GM23338 (cell line): ENCODE measurements around the gene TGOLN2. TPM values are rescaled to one million over a fixed set of nuclear protein-coding genes. Genes with fewer than 3 reads are reported as not detected.

Experiments
- ATAC-seq: fragments of 200-7000 bp; cut with Tn5 transposase; 3 replicates; pipeline ENCODE4 v1.9.1; 2020
- DNase-seq: peaks from one replicate; pipeline ENCODE4 v3.0.0-alpha.2; 2015; ENCODE audit warnings: low spot score
- H2AFZ ChIP-seq: fragments of 200-600 bp; sonication (generic); 2 replicates; pipeline ENCODE4 v1.8.0; 2016; ENCODE audit warnings: antibody characterized with exemption, mild to moderate bottlenecking, moderate library complexity
- H3F3A ChIP-seq: fragments of 200-600 bp; sonication (generic); replicated peaks from 2 replicates; pipeline ENCODE4 v1.8.0; 2017; ENCODE audit warnings: antibody characterized with exemption, mixed run types, low read depth
- H3K27ac ChIP-seq: fragments of 200-600 bp; sonication (generic); 2 replicates; pipeline ENCODE4 v1.6.1; 2016; ENCODE audit warnings: low read depth
- H3K27me3 ChIP-seq: fragments of 200-600 bp; sonication (generic); 2 replicates; pipeline ENCODE4 v1.8.0; 2016; ENCODE audit warnings: mild to moderate bottlenecking, mixed run types, moderate library complexity; ENCODE audit not compliant: insufficient read depth
- H3K36me3 ChIP-seq: fragments of 200-600 bp; sonication (generic); 2 replicates; pipeline ENCODE4 v1.8.0; 2016; ENCODE audit warnings: mild to moderate bottlenecking; ENCODE audit not compliant: insufficient read depth
- H3K4me1 ChIP-seq: fragments of 200-600 bp; sonication (generic); 2 replicates; pipeline ENCODE4 v1.8.0; 2016; ENCODE audit warnings: mild to moderate bottlenecking, moderate library complexity; ENCODE audit not compliant: insufficient read depth
- H3K4me2 ChIP-seq: fragments of 200-600 bp; sonication (generic); 2 replicates; pipeline ENCODE4 v1.7.1; 2017; ENCODE audit warnings: mixed run types
- H3K4me3 ChIP-seq: fragments of 200-600 bp; sonication (generic); 2 replicates; pipeline ENCODE4 v1.6.1; 2016; ENCODE audit warnings: mixed run types
- H3K79me2 ChIP-seq: fragments of 200-600 bp; sonication (generic); replicated peaks from 2 replicates; pipeline ENCODE4 v1.8.0; 2017; ENCODE audit warnings: mild to moderate bottlenecking; ENCODE audit not compliant: insufficient read depth
- H3K9me2 ChIP-seq: fragments of 200-600 bp; sonication (generic); 2 replicates; pipeline ENCODE4 v1.8.0; 2017; ENCODE audit not compliant: insufficient read depth
- H4K20me1 ChIP-seq: fragments of 200-600 bp; sonication (generic); replicated peaks from 2 replicates; pipeline ENCODE4 v1.8.0; 2017; ENCODE audit warnings: mild to moderate bottlenecking; ENCODE audit not compliant: insufficient read depth
- H3K27ac Mint-ChIP-seq: 2 replicates; pipeline ENCODE4 v1.8.0; 2020; ENCODE audit warnings: inconsistent platforms, mild to moderate bottlenecking, moderate library complexity, mixed read lengths
- H3K27me3 Mint-ChIP-seq: 3 replicates; pipeline ENCODE4 v1.8.0; 2022; ENCODE audit warnings: low read depth, mild to moderate bottlenecking, moderate library complexity, mixed read lengths, inconsistent platforms; ENCODE audit not compliant: insufficient read depth, poor library complexity
- H3K36me3 Mint-ChIP-seq: 3 replicates; pipeline ENCODE4 v1.8.0; 2021; ENCODE audit warnings: low read depth, mild to moderate bottlenecking, inconsistent platforms, moderate library complexity, mixed read lengths
- H3K4me1 Mint-ChIP-seq: 3 replicates; pipeline ENCODE4 v1.8.0; 2020; ENCODE audit warnings: mild to moderate bottlenecking, inconsistent platforms, mixed read lengths
- H3K4me3 Mint-ChIP-seq: 3 replicates; pipeline ENCODE4 v1.8.0; 2021; ENCODE audit warnings: moderate library complexity, mild to moderate bottlenecking, inconsistent platforms, mixed read lengths
- H3K9me3 Mint-ChIP-seq: 3 replicates; pipeline ENCODE4 v1.8.0; 2020; ENCODE audit warnings: moderate library complexity, mild to moderate bottlenecking, inconsistent platforms, mixed read lengths
- CREB1 ChIP-seq: fragments of 250-450 bp; sonication (Bioruptor Pico); IDR thresholded peaks from 2 replicates; pipeline ENCODE4 v1.5.0; 2020; ENCODE audit warnings: low read depth, mild to moderate bottlenecking, moderate library complexity
- EZH2 ChIP-seq: fragments of 200-600 bp; sonication (generic); IDR thresholded peaks from one replicate; pipeline ENCODE4 v1.8.0; 2017; ENCODE audit warnings: antibody characterized with exemption, mild to moderate bottlenecking, low read depth; ENCODE audit not compliant: unreplicated experiment
- EZH2phosphoT487 ChIP-seq: fragments of 200-600 bp; sonication (generic); IDR thresholded peaks from one replicate; pipeline ENCODE4 v1.8.1; 2018; ENCODE audit warnings: antibody characterized with exemption; ENCODE audit not compliant: unreplicated experiment
- JUNB ChIP-seq: IDR thresholded peaks from one replicate; pipeline ENCODE4 v1.6.1; 2016; ENCODE audit warnings: antibody characterized with exemption; ENCODE audit not compliant: unreplicated experiment
- NANOG ChIP-seq: IDR thresholded peaks from 2 replicates; pipeline ENCODE4 v1.6.1; 2016; ENCODE audit warnings: antibody characterized with exemption, borderline replicate concordance
- POLR2AphosphoS5 ChIP-seq: IDR thresholded peaks from 2 replicates; pipeline ENCODE4 v1.6.1; 2016; ENCODE audit warnings: antibody characterized with exemption, low read depth
- STAT1 ChIP-seq: IDR thresholded peaks from one replicate; pipeline ENCODE4 v1.6.1; 2016; ENCODE audit warnings: antibody characterized with exemption; ENCODE audit not compliant: unreplicated experiment
- ZNF114 ChIP-seq: fragments of 250-450 bp; sonication (Bioruptor Pico); IDR thresholded peaks from 2 replicates; pipeline ENCODE4 v1.5.0; 2020; ENCODE audit warnings: mild to moderate bottlenecking, moderate library complexity
- ZNF331 ChIP-seq: fragments of 250-450 bp; sonication (Bioruptor Pico); IDR thresholded peaks from 2 replicates; pipeline ENCODE4 v1.5.0; 2020; ENCODE audit warnings: low read depth, mild to moderate bottlenecking, moderate library complexity
- polyA plus RNA-seq: library from polyadenylated mRNA; unstranded; fragments of >200 nt; fragmentation: Nextera tagmentation; extraction: Ambion mirVana; gene quantifications from 2 replicates; pipeline ENCODE4 v1.2.1, GENCODE V29; 2016
- total RNA-seq: library from RNA; depleted of rRNA; stranded (reverse); fragments of >200 nt; shearing (Covaris generic); gene quantifications from 2 replicates; pipeline ENCODE4 v1.2.3, GENCODE V29; 2014
- TF ChIP-seq, protein P1 (sequence below): IDR thresholded peaks from 2 replicates; pipeline ENCODE4 v1.6.1; 2016; ENCODE audit warnings: antibody characterized with exemption
- TF ChIP-seq, protein P2 (sequence below), 2 experiments: fragments of 200-600 bp in 1 of 2; sonication (generic) in 1 of 2; conservative IDR thresholded peaks; 2 replicates each; pipeline versions ENCODE4 v1.5.1 to v1.6.1; 2016 to 2017; ENCODE audit warnings: antibody characterized with exemption in 2 of 2, low read depth in 2 of 2, mild to moderate bottlenecking in 2 of 2, moderate library complexity in 1 of 2
- TF ChIP-seq, protein P3 (sequence below): fragments of 250-450 bp; sonication (Bioruptor Pico); IDR thresholded peaks from 2 replicates; pipeline ENCODE4 v1.5.0; 2020; ENCODE audit warnings: mild to moderate bottlenecking, moderate library complexity
- TF ChIP-seq, protein P4 (sequence below): IDR thresholded peaks from one replicate; pipeline ENCODE4 v1.6.1; 2018; ENCODE audit warnings: antibody characterized with exemption; ENCODE audit not compliant: unreplicated experiment

TGOLN2 gene
- total and polyA plus RNA-seq, 2 experiments from 2014 or later, result 20.8 to 48.3 TPM

DNA sequence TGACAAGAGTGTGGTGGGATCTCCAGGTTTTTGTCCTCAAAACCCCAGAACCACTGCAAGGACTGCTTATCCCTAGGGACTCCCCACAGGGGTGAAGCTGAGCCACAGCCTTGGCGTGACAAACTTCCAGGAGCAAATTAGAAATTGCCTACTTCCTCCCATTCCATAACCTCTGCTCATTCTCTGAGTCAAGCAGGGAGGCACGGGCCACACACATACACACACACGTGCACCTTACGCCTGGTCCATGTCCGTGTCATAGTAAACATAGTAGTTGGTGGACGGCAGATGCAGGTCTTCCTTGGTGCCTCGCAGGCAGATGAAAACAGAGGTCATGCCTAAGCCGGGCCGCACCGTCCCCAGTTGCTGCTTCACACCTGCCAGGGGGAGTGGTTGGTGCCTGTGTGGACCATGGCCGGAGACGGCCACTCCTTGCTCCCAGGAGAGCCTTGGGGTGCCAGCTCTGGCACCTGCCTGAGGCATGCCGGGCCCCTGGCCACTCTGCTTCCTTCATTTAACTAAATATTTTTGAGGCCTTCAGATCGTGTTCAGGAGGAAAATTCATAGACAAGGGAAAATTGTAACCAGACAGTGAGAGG lies 16.7 kb upstream of the TGOLN2 start:
- Histone ChIP-seq H3K4me2 (no peak overlapping the region), H3K4me3 (no peak overlapping the region), H2AFZ (no peak overlapping the region), H3K27ac (no peak overlapping the region), H3K79me2 (no peaks in the 10 kb centered on the region), H3K27me3 (no peaks in the 10 kb centered on the region), H3F3A (no peaks in the 10 kb centered on the region), H3K9me2 (no peaks in the 10 kb centered on the region), H3K4me1 (no peaks in the 10 kb centered on the region; the same call in 1 of the 2 replicates), H3K36me3 (no peaks in the 10 kb centered on the region), H4K20me1 (no peaks in the 10 kb centered on the region; the same call in 1 of the 2 replicates)
- Mint-ChIP-seq H3K27me3 (no peaks in the 10 kb centered on the region), H3K27ac (no peak overlapping the region), H3K9me3 (no peaks in the 10 kb centered on the region), H3K36me3 (peaks cover 17% of the 10 kb centered on the region), H3K4me1 (peaks cover 12% of the 10 kb centered on the region), H3K4me3 (no peak overlapping the region)
- TF ChIP-seq ZNF331 (CRISPR knock-in tag), result no peak
- TF ChIP-seq, protein P1, sequence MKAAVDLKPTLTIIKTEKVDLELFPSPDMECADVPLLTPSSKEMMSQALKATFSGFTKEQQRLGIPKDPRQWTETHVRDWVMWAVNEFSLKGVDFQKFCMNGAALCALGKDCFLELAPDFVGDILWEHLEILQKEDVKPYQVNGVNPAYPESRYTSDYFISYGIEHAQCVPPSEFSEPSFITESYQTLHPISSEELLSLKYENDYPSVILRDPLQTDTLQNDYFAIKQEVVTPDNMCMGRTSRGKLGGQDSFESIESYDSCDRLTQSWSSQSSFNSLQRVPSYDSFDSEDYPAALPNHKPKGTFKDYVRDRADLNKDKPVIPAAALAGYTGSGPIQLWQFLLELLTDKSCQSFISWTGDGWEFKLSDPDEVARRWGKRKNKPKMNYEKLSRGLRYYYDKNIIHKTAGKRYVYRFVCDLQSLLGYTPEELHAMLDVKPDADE, result no peak
- TF ChIP-seq JUNB, result no peak
- no peak for TF ChIP-seq CREB1 (CRISPR knock-in tag)
- TF ChIP-seq EZH2, result no peak
- TF ChIP-seq NANOG, result no peak
- no peak for TF ChIP-seq ZNF114 (CRISPR knock-in tag)
- TF ChIP-seq, protein P2, sequence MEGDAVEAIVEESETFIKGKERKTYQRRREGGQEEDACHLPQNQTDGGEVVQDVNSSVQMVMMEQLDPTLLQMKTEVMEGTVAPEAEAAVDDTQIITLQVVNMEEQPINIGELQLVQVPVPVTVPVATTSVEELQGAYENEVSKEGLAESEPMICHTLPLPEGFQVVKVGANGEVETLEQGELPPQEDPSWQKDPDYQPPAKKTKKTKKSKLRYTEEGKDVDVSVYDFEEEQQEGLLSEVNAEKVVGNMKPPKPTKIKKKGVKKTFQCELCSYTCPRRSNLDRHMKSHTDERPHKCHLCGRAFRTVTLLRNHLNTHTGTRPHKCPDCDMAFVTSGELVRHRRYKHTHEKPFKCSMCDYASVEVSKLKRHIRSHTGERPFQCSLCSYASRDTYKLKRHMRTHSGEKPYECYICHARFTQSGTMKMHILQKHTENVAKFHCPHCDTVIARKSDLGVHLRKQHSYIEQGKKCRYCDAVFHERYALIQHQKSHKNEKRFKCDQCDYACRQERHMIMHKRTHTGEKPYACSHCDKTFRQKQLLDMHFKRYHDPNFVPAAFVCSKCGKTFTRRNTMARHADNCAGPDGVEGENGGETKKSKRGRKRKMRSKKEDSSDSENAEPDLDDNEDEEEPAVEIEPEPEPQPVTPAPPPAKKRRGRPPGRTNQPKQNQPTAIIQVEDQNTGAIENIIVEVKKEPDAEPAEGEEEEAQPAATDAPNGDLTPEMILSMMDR (conservative IDR thresholded peaks at IDR 0.05; ENCODE audit: low read depth in 2 of 2), result no peak
- TF ChIP-seq STAT1, result no peak
- TF ChIP-seq, protein P3, sequence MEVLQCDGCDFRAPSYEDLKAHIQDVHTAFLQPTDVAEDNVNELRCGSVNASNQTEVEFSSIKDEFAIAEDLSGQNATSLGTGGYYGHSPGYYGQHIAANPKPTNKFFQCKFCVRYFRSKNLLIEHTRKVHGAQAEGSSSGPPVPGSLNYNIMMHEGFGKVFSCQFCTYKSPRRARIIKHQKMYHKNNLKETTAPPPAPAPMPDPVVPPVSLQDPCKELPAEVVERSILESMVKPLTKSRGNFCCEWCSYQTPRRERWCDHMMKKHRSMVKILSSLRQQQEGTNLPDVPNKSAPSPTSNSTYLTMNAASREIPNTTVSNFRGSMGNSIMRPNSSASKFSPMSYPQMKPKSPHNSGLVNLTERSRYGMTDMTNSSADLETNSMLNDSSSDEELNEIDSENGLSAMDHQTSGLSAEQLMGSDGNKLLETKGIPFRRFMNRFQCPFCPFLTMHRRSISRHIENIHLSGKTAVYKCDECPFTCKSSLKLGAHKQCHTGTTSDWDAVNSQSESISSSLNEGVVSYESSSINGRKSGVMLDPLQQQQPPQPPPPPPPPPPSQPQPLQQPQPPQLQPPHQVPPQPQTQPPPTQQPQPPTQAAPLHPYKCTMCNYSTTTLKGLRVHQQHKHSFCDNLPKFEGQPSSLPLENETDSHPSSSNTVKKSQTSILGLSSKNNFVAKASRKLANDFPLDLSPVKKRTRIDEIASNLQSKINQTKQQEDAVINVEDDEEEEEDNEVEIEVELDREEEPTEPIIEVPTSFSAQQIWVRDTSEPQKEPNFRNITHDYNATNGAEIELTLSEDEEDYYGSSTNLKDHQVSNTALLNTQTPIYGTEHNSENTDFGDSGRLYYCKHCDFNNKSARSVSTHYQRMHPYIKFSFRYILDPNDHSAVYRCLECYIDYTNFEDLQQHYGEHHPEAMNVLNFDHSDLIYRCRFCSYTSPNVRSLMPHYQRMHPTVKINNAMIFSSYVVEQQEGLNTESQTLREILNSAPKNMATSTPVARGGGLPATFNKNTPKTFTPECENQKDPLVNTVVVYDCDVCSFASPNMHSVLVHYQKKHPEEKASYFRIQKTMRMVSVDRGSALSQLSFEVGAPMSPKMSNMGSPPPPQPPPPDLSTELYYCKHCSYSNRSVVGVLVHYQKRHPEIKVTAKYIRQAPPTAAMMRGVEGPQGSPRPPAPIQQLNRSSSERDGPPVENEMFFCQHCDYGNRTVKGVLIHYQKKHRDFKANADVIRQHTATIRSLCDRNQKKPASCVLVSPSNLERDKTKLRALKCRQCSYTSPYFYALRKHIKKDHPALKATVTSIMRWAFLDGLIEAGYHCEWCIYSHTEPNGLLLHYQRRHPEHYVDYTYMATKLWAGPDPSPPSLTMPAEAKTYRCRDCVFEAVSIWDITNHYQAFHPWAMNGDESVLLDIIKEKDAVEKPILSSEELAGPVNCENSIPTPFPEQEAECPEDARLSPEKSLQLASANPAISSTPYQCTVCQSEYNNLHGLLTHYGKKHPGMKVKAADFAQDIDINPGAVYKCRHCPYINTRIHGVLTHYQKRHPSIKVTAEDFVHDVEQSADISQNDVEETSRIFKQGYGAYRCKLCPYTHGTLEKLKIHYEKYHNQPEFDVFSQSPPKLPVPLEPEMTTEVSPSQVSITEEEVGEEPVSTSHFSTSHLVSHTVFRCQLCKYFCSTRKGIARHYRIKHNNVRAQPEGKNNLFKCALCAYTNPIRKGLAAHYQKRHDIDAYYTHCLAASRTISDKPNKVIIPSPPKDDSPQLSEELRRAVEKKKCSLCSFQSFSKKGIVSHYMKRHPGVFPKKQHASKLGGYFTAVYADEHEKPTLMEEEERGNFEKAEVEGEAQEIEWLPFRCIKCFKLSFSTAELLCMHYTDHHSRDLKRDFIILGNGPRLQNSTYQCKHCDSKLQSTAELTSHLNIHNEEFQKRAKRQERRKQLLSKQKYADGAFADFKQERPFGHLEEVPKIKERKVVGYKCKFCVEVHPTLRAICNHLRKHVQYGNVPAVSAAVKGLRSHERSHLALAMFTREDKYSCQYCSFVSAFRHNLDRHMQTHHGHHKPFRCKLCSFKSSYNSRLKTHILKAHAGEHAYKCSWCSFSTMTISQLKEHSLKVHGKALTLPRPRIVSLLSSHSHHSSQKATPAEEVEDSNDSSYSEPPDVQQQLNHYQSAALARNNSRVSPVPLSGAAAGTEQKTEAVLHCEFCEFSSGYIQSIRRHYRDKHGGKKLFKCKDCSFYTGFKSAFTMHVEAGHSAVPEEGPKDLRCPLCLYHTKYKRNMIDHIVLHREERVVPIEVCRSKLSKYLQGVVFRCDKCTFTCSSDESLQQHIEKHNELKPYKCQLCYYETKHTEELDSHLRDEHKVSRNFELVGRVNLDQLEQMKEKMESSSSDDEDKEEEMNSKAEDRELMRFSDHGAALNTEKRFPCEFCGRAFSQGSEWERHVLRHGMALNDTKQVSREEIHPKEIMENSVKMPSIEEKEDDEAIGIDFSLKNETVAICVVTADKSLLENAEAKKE, result no peak
- no peak for TF ChIP-seq POLR2AphosphoS5
- TF ChIP-seq, protein P4, sequence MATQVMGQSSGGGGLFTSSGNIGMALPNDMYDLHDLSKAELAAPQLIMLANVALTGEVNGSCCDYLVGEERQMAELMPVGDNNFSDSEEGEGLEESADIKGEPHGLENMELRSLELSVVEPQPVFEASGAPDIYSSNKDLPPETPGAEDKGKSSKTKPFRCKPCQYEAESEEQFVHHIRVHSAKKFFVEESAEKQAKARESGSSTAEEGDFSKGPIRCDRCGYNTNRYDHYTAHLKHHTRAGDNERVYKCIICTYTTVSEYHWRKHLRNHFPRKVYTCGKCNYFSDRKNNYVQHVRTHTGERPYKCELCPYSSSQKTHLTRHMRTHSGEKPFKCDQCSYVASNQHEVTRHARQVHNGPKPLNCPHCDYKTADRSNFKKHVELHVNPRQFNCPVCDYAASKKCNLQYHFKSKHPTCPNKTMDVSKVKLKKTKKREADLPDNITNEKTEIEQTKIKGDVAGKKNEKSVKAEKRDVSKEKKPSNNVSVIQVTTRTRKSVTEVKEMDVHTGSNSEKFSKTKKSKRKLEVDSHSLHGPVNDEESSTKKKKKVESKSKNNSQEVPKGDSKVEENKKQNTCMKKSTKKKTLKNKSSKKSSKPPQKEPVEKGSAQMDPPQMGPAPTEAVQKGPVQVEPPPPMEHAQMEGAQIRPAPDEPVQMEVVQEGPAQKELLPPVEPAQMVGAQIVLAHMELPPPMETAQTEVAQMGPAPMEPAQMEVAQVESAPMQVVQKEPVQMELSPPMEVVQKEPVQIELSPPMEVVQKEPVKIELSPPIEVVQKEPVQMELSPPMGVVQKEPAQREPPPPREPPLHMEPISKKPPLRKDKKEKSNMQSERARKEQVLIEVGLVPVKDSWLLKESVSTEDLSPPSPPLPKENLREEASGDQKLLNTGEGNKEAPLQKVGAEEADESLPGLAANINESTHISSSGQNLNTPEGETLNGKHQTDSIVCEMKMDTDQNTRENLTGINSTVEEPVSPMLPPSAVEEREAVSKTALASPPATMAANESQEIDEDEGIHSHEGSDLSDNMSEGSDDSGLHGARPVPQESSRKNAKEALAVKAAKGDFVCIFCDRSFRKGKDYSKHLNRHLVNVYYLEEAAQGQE, result no peak
- no peak for TF ChIP-seq EZH2phosphoT487
- DNase-seq (no peak), ATAC-seq (no peak)
